WTC11 (cell line): ENCODE measurements around the gene IRF8. TPM values are rescaled to one million over a fixed set of nuclear protein-coding genes. Genes with fewer than 3 reads are reported as not detected.

ENCODE experiments used
- ATAC-seq: fragments of 200-7000 bp; cut with Tn5 transposase; 2 replicates; pipeline ENCODE4 v1.10.0; 2021; ENCODE audit warnings: mild to moderate bottlenecking, moderate library complexity
- CTCF ChIA-PET: fragments of 300-600 bp; sonication (Branson Sonifier 250); formaldehyde crosslinking; loops from one replicate; lab custom pipeline; 2021; ENCODE audit warnings: antibody characterized with exemption; lab: Charles Lee
- POLR2A ChIA-PET: fragments of 350-600 bp; sonication (Branson Sonifier 250); formaldehyde crosslinking; loops from one replicate; lab custom pipeline; 2021; ENCODE audit warnings: antibody characterized with exemption; lab: Charles Lee
- DNase-seq: peaks from one replicate; pipeline ENCODE4 v3.0.0; 2021; ENCODE audit warnings: low spot score
- H3K27ac Mint-ChIP-seq: 2 replicates; pipeline ENCODE4 v1.8.0; 2021; ENCODE audit warnings: mixed read lengths
- H3K27me3 Mint-ChIP-seq: 2 replicates; pipeline ENCODE4 v1.8.0; 2021; ENCODE audit warnings: low read depth, mild to moderate bottlenecking, moderate library complexity, mixed read lengths
- H3K36me3 Mint-ChIP-seq: 2 replicates; pipeline ENCODE4 v1.8.0; 2021; ENCODE audit warnings: mixed read lengths
- H3K4me1 Mint-ChIP-seq: 2 replicates; pipeline ENCODE4 v1.8.0; 2022; ENCODE audit warnings: mixed read lengths
- H3K4me3 Mint-ChIP-seq: 2 replicates; pipeline ENCODE4 v1.8.0; 2021; ENCODE audit warnings: mild to moderate bottlenecking, moderate library complexity, mixed read lengths
- H3K9me3 Mint-ChIP-seq: 2 replicates; pipeline ENCODE4 v1.8.0; 2021; ENCODE audit warnings: mixed read lengths
- ATF1 ChIP-seq: sonication (generic); formaldehyde crosslinking; IDR thresholded peaks from 2 replicates; pipeline ENCODE4 v1.8.1; 2023; ENCODE audit warnings: mild to moderate bottlenecking, moderate library complexity, missing genetic modification reagents
- ELF4 ChIP-seq: sonication (generic); formaldehyde crosslinking; IDR thresholded peaks from 2 replicates; pipeline ENCODE4 v1.8.1; 2022; ENCODE audit warnings: low read depth, mild to moderate bottlenecking, moderate library complexity, missing genetic modification reagents
- FOXK1 ChIP-seq: sonication (generic); formaldehyde crosslinking; IDR thresholded peaks from 2 replicates; pipeline ENCODE4 v1.8.0; 2022; ENCODE audit warnings: mild to moderate bottlenecking, moderate library complexity, missing genetic modification reagents
- GABPB1 ChIP-seq: sonication (generic); formaldehyde crosslinking; IDR thresholded peaks from 2 replicates; pipeline ENCODE4 v1.8.1; 2023; ENCODE audit warnings: mild to moderate bottlenecking, missing genetic modification reagents
- JAZF1 ChIP-seq: fragments of 250-450 bp; sonication (Bioruptor Pico); IDR thresholded peaks from 2 replicates; pipeline ENCODE4 v1.9.0; 2021; ENCODE audit warnings: moderate library complexity, mild to moderate bottlenecking, inconsistent platforms
- MXD4 ChIP-seq: fragments of 250-450 bp; sonication (Bioruptor Pico); IDR thresholded peaks from 2 replicates; pipeline ENCODE4 v1.8.0; 2021; ENCODE audit warnings: mild to moderate bottlenecking, moderate library complexity, borderline replicate concordance
- NFATC4 ChIP-seq: fragments of 250-450 bp; sonication (Bioruptor Pico); IDR thresholded peaks from 2 replicates; pipeline ENCODE4 v1.9.0; 2021; ENCODE audit warnings: mild to moderate bottlenecking
- PRRX2 ChIP-seq: fragments of 250-450 bp; sonication (Bioruptor Pico); IDR thresholded peaks from 2 replicates; pipeline ENCODE4 v1.8.0; 2021; ENCODE audit warnings: mild to moderate bottlenecking
- SMAD3 ChIP-seq: sonication (generic); formaldehyde crosslinking; IDR thresholded peaks from 2 replicates; pipeline ENCODE4 v1.8.0; 2022; ENCODE audit warnings: missing genetic modification reagents, mild to moderate bottlenecking, borderline replicate concordance
- SMAD4 ChIP-seq: sonication (generic); formaldehyde crosslinking; IDR thresholded peaks from 2 replicates; pipeline ENCODE4 v1.8.0; 2022; ENCODE audit warnings: mild to moderate bottlenecking, missing genetic modification reagents
- ZBTB21 ChIP-seq: sonication (generic); formaldehyde crosslinking; IDR thresholded peaks from 2 replicates; pipeline ENCODE4 v1.8.1; 2023; ENCODE audit warnings: mild to moderate bottlenecking, missing genetic modification reagents, borderline replicate concordance
- ZNF396 ChIP-seq: fragments of 250-450 bp; sonication (Bioruptor Pico); IDR thresholded peaks from 2 replicates; pipeline ENCODE4 v1.8.0; 2021; ENCODE audit warnings: mild to moderate bottlenecking, moderate library complexity, borderline replicate concordance
- ZNF532 ChIP-seq: fragments of 250-450 bp; sonication (Bioruptor Pico); IDR thresholded peaks from 2 replicates; pipeline ENCODE4 v1.9.0; 2021; ENCODE audit warnings: mild to moderate bottlenecking, borderline replicate concordance
- total RNA-seq: library from RNA; stranded (reverse); gene quantifications from 3 replicates; pipeline ENCODE4 v1.2.3, GENCODE V29; 2021
- TF ChIP-seq, protein P1 (sequence below): fragments of 250-450 bp; sonication (Bioruptor Pico); conservative IDR thresholded peaks from 2 replicates; pipeline ENCODE4 v1.9.0; 2021; ENCODE audit warnings: mild to moderate bottlenecking
- TF ChIP-seq, protein P2 (sequence below): sonication (generic); formaldehyde crosslinking; IDR thresholded peaks from 2 replicates; pipeline ENCODE4 v1.8.0; 2022; ENCODE audit warnings: mild to moderate bottlenecking, missing genetic modification reagents
- TF ChIP-seq, protein P3 (sequence below): sonication (generic); formaldehyde crosslinking; IDR thresholded peaks from 2 replicates; pipeline ENCODE4 v1.8.1; 2023; ENCODE audit warnings: mild to moderate bottlenecking, missing genetic modification reagents
- TF ChIP-seq, protein P4 (sequence below): sonication (generic); formaldehyde crosslinking; IDR thresholded peaks from 2 replicates; pipeline ENCODE4 v1.8.1; 2022; ENCODE audit warnings: mild to moderate bottlenecking, moderate library complexity, missing genetic modification reagents

IRF8 gene
- total RNA-seq, 1 experiment from 2014 or later = 1.1 TPM

DNA sequence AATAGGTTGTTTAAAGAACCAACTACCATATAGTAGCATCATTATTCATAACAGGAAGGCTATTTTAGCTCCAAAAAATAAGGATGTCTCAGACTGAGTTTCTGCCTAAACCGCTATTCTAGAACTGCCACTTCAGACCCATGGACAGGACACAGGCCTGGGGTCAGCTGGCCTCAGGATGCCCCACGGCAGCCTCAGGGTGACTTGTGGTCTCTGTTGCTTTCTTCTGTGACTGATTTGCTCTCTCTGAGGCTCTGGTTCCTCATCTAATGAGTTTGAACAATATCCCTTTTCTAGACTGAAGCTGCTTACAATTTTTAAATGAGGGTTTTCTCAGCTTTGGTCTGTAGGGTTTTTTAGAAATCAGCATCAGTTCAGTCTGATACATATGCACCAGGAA, 31.8 kb upstream of the IRF8 start:
- TF ChIP-seq ATF1 (CRISPR knock-in tag) (no peak), ZBTB21 (CRISPR knock-in tag) (no peak), ZNF396 (CRISPR knock-in tag) (no peak), NFATC4 (CRISPR knock-in tag) (no peak), MXD4 (CRISPR knock-in tag) (no peak), SMAD3 (CRISPR knock-in tag) (no peak), PRRX2 (CRISPR knock-in tag) (no peak), FOXK1 (CRISPR knock-in tag) (no peak), SMAD4 (CRISPR knock-in tag) (no peak), ELF4 (CRISPR knock-in tag) (no peak), GABPB1 (CRISPR knock-in tag) (no peak), ZNF532 (CRISPR knock-in tag) (no peak), JAZF1 (no peak)
- TF ChIP-seq, protein P1, sequence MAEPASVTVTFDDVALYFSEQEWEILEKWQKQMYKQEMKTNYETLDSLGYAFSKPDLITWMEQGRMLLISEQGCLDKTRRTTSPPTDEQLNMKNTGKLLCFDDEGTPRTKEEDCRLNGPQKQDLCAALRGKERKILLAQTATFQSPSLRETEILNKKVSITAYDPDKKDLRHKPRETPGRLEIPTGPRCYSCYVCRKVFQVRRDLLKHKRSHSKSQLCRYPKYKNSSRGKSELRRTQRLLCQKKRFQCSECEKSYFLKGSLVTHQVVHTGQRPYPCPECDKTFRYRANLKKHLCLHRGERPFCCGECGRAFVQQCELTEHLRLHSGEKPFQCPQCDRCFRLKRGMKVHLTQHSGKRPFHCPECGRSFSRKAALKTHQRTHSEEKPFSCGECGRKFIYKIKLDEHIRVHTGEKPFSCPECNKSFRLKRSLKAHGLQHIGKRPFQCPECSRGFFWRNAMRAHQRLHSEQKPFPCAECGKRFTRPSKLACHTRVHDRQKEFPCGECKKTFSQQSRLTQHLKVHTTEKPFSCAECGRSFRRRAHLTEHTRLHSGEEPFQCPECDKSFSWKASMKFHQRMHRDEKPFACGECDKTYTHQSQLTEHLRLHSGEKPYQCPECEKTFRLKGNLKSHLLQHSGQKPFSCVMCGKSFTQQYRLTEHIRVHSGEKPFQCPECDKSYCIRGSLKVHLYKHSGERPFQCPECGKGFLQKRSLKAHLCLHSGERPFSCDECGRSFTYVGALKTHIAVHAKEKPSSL (CRISPR knock-in tag) = no peak
- TF ChIP-seq, protein P2, sequence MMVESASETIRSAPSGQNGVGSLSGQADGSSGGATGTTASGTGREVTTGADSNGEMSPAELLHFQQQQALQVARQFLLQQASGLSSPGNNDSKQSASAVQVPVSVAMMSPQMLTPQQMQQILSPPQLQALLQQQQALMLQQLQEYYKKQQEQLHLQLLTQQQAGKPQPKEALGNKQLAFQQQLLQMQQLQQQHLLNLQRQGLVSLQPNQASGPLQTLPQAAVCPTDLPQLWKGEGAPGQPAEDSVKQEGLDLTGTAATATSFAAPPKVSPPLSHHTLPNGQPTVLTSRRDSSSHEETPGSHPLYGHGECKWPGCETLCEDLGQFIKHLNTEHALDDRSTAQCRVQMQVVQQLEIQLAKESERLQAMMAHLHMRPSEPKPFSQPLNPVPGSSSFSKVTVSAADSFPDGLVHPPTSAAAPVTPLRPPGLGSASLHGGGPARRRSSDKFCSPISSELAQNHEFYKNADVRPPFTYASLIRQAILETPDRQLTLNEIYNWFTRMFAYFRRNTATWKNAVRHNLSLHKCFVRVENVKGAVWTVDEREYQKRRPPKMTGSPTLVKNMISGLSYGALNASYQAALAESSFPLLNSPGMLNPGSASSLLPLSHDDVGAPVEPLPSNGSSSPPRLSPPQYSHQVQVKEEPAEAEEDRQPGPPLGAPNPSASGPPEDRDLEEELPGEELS (CRISPR knock-in tag) = no peak
- TF ChIP-seq, protein P3, sequence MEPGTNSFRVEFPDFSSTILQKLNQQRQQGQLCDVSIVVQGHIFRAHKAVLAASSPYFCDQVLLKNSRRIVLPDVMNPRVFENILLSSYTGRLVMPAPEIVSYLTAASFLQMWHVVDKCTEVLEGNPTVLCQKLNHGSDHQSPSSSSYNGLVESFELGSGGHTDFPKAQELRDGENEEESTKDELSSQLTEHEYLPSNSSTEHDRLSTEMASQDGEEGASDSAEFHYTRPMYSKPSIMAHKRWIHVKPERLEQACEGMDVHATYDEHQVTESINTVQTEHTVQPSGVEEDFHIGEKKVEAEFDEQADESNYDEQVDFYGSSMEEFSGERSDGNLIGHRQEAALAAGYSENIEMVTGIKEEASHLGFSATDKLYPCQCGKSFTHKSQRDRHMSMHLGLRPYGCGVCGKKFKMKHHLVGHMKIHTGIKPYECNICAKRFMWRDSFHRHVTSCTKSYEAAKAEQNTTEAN = no peak
- TF ChIP-seq, protein P4, sequence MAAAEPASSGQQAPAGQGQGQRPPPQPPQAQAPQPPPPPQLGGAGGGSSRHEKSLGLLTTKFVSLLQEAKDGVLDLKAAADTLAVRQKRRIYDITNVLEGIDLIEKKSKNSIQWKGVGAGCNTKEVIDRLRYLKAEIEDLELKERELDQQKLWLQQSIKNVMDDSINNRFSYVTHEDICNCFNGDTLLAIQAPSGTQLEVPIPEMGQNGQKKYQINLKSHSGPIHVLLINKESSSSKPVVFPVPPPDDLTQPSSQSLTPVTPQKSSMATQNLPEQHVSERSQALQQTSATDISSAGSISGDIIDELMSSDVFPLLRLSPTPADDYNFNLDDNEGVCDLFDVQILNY (CRISPR knock-in tag) = no peak
- TF ChIP-seq, all 79 proteins: peak for 0
- Mint-ChIP-seq H3K9me3 (peaks cover 43% of the 10 kb centered on the region), H3K4me3 (no peak overlapping the region), H3K27me3 (peaks cover 10% of the 10 kb centered on the region; the same call in 1 of the 2 replicates), H3K36me3 (peaks cover 15% of the 10 kb centered on the region), H3K27ac (no peak overlapping the region), H3K4me1 (peaks cover 18% of the 10 kb centered on the region)
- DNase-seq (no peak), ATAC-seq (no peak)
- ChIA-PET CTCF (no interaction called here), POLR2A (no interaction called here)
